ENCODE results near the gene JAKMIP1.

- TF ChIP-seq EZH2 (IDR thresholded peaks at IDR 0.05; ENCODE audit: low read depth) (no peak), CTCF (conservative IDR thresholded peaks at IDR 0.05) (no peak)
Observed at GRCh38 chr4:6226506-6226905, 26.2 kb upstream of the JAKMIP1 start.

Measured in PC-9 (cell line).